ENCODE measurements around the gene LENG1.

- TF ChIP-seq CTCF (IDR thresholded peaks at IDR 0.05) (no peak), POLR2A (IDR thresholded peaks at IDR 0.05) (peak; percentile 67)
These were observed 31.7 kb upstream of the LENG1 start, which contains the start of gene TSEN34 for GRCh38 chr19:54191011-54191810.
